ENCODE results near the gene PSRC1. TPM values are rescaled to one million over a fixed set of nuclear protein-coding genes. Genes with fewer than 3 reads are reported as not detected.

The PSRC1 gene
- total and polyA plus RNA-seq, 2 experiments from 2014 or later, result 55.0 to 61.1 TPM

- H3K27ac Mint-ChIP-seq, result no peak overlapping the region
- no peaks in the 10 kb centered on the region for H3K4me1 ChIP-seq (ENCODE audit: insufficient read depth)
- H3K4me3 ChIP-seq, result no peak overlapping the region
- no peaks in the 10 kb centered on the region for H4K20me1 ChIP-seq (replicated peaks; ENCODE audit: insufficient read depth)
- H3K27ac ChIP-seq (ENCODE audit: low read depth), result no peak overlapping the region
- ATAC-seq, result no peak
- DNase-seq (ENCODE audit: low spot score), result no peak
- H3K4me3 Mint-ChIP-seq, result no peak overlapping the region
- H3K79me2 ChIP-seq (replicated peaks; ENCODE audit: insufficient read depth), result no peaks in the 10 kb centered on the region
- peak overlapping the region; percentile 77 for H2AFZ ChIP-seq
- peaks cover 12% of the 10 kb centered on the region for H3K27me3 Mint-ChIP-seq (ENCODE audit: insufficient read depth, low read depth, poor library complexity)
- no peaks in the 10 kb centered on the region for H3F3A ChIP-seq (replicated peaks; ENCODE audit: low read depth)
- TF ChIP-seq ZNF462 (CRISPR knock-in tag; IDR thresholded peaks at IDR 0.05), result no peak
- no peaks in the 10 kb centered on the region for H3K36me3 ChIP-seq (ENCODE audit: insufficient read depth)
- no peaks in the 10 kb centered on the region for H3K9me2 ChIP-seq (ENCODE audit: insufficient read depth)
- no peak overlapping the region for H3K4me2 ChIP-seq
- no peaks in the 10 kb centered on the region for H3K36me3 Mint-ChIP-seq (ENCODE audit: low read depth)
- no peaks in the 10 kb centered on the region for H3K27me3 ChIP-seq (ENCODE audit: insufficient read depth)
- no peaks in the 10 kb centered on the region for H3K9me3 Mint-ChIP-seq
- peaks cover 7% of the 10 kb centered on the region; the same call in 2 of the 3 replicates for H3K4me1 Mint-ChIP-seq
Measured at GRCh38 chr1:109292364-109292763, 9.4 kb upstream of the PSRC1 start.

GRCh38 chr1:109290998-109291397, 8.1 kb upstream of the PSRC1 start:
- H3K27ac Mint-ChIP-seq, result no peak overlapping the region
- TF ChIP-seq EZH2phosphoT487 (IDR thresholded peaks at IDR 0.05; ENCODE audit: unreplicated experiment), result no peak
- no peak for TF ChIP-seq ZNF462 (CRISPR knock-in tag; IDR thresholded peaks at IDR 0.05)
- TF ChIP-seq STAT1 (IDR thresholded peaks at IDR 0.05; ENCODE audit: unreplicated experiment), result no peak
- TF ChIP-seq ETS1 (IDR thresholded peaks at IDR 0.05), result no peak
- TF ChIP-seq CREB1 (CRISPR knock-in tag; IDR thresholded peaks at IDR 0.05; ENCODE audit: low read depth), result no peak

More at GRCh38 chr1:109290998-109291397, 8.1 kb upstream of the PSRC1 start:
- H3K27me3 ChIP-seq (ENCODE audit: insufficient read depth), result no peaks in the 10 kb centered on the region
- H3K36me3 Mint-ChIP-seq (ENCODE audit: low read depth), result no peaks in the 10 kb centered on the region
- no peaks in the 10 kb centered on the region for H3F3A ChIP-seq (replicated peaks; ENCODE audit: low read depth)
- no peak overlapping the region for H3K4me3 ChIP-seq
- 0 out of 2 replicates have a peak, but pooled peaks cover under 1% of the 10 kb centered on the region for H3K4me1 ChIP-seq (ENCODE audit: insufficient read depth)
- DNase-seq (ENCODE audit: low spot score), result no peak
- peaks cover 12% of the 10 kb centered on the region for H3K27me3 Mint-ChIP-seq (ENCODE audit: insufficient read depth, low read depth, poor library complexity)
- H3K4me3 Mint-ChIP-seq, result no peak overlapping the region
- H3K36me3 ChIP-seq (ENCODE audit: insufficient read depth), result no peaks in the 10 kb centered on the region
- H4K20me1 ChIP-seq (replicated peaks; ENCODE audit: insufficient read depth), result no peaks in the 10 kb centered on the region
- no peaks in the 10 kb centered on the region for H3K79me2 ChIP-seq (replicated peaks; ENCODE audit: insufficient read depth)
- H3K9me3 Mint-ChIP-seq, result no peaks in the 10 kb centered on the region
- peaks cover 7% of the 10 kb centered on the region; the same call in 2 of the 3 replicates for H3K4me1 Mint-ChIP-seq
- no peaks in the 10 kb centered on the region for H3K9me2 ChIP-seq (ENCODE audit: insufficient read depth)
- no peak overlapping the region for H3K27ac ChIP-seq (ENCODE audit: low read depth)
- H2AFZ ChIP-seq, result peak overlapping the region; percentile 82
- no peak overlapping the region for H3K4me2 ChIP-seq
- no peak for ATAC-seq

Measured in GM23338 (cell line).